ENCODE measurements around the gene TRIAP1. TPM values are rescaled to one million over a fixed set of nuclear protein-coding genes. Genes with fewer than 3 reads are reported as not detected.

The TRIAP1 gene
- total and polyA plus RNA-seq, 2 donors (not counting 3 experiments of a cell fraction or from before 2014, with no cell fraction given) = 26.1 to 46.0 TPM

DNA sequence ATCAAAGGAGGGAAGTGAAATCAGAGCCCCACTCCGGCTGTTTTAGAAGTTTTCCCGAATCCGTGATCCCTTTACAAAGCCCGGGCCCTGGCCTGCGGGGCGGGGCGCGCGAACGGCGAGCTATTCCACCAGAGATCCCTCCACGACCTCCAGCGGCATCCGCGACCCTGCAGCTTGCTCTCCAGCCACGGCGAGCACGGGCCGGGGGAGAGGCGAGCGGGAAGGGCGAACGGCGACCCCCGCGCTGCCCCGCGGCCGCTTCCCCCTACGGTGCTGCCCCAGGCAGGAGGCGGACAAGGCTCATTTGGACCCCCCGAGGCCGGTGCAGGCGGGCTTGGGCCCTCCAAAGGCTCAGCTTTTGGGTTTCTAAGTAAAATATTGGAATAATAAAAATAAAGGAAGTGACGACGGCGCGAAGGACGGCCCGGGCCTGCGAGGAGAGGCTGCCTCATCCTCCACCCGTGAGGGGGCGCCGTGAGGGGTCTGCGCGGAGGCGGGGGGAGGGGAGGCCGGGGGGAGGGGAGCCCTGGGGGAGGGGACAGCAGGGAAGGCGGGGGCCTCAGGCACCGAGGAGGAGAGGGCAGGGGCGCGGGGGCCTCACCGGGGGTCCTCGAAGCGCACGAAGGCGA lies 22.8 kb upstream of the TRIAP1 start:
- DNase-seq (ENCODE audit: low read depth, low spot score) = peak; percentile 47
- TF ChIP-seq POLR2A (IDR thresholded peaks at IDR 0.05; ENCODE audit: low read depth, low read length) (no peak), POLR2AphosphoS5 (IDR thresholded peaks at IDR 0.05; ENCODE audit: insufficient read depth, low read depth, low read length) (no peak)
- TF ChIP-seq, protein P1, sequence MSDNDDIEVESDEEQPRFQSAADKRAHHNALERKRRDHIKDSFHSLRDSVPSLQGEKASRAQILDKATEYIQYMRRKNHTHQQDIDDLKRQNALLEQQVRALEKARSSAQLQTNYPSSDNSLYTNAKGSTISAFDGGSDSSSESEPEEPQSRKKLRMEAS (IDR thresholded peaks at IDR 0.05; ENCODE audit: insufficient read depth, insufficient read length) = no peak
- TF ChIP-seq, protein P2, sequence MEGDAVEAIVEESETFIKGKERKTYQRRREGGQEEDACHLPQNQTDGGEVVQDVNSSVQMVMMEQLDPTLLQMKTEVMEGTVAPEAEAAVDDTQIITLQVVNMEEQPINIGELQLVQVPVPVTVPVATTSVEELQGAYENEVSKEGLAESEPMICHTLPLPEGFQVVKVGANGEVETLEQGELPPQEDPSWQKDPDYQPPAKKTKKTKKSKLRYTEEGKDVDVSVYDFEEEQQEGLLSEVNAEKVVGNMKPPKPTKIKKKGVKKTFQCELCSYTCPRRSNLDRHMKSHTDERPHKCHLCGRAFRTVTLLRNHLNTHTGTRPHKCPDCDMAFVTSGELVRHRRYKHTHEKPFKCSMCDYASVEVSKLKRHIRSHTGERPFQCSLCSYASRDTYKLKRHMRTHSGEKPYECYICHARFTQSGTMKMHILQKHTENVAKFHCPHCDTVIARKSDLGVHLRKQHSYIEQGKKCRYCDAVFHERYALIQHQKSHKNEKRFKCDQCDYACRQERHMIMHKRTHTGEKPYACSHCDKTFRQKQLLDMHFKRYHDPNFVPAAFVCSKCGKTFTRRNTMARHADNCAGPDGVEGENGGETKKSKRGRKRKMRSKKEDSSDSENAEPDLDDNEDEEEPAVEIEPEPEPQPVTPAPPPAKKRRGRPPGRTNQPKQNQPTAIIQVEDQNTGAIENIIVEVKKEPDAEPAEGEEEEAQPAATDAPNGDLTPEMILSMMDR (IDR thresholded peaks at IDR 0.05; ENCODE audit: extremely low read depth in 1 of 2, insufficient read depth in 1 of 2, low read depth in 1 of 2, low read length in 2 of 2) = peak in 1 of 2 donors; percentile 24
- dilution Hi-C loops (cut with MboI; ENCODE audit: extremely low pct_ligation_motif_present, low sequenced_read_pairs) (no loop called here), intact Hi-C loops (cut with micrococcal nuclease) (loop anchor here (1.0 to 2.0 kb wide), 2 partner anchors 26 to 60 kb away; partner anchors contain the start of gene COQ5)
- H3K27me3 ChIP-seq (ENCODE audit: control insufficient read depth in 2 of 2, insufficient read depth in 2 of 2, low read length in 2 of 2) = no peaks in the 10 kb centered on the region
- H3K79me2 ChIP-seq (ENCODE audit: control insufficient read depth, insufficient read depth, low read length) = peaks cover 54% of the 10 kb centered on the region
- peaks cover 3% of the 10 kb centered on the region for H3K4me1 ChIP-seq (ENCODE audit: control insufficient read depth, extremely low read depth, insufficient read depth, low read length)
- POLR2A ChIA-PET = interaction anchor here (0.7 to 2.8 kb wide), 5 partner anchors 10 to 231 kb away, joined by 3 to 24 read pairs (median 4); partner anchors contain the start of genes DYNLL1 and POP5
- no TSS peak for BruUV-seq (replicated peaks)
- peak overlapping the region; percentile 76 for H3K9ac ChIP-seq (replicated peaks; ENCODE audit: extremely low read depth, insufficient read depth, low read length)
- H3K36me3 ChIP-seq (ENCODE audit: control insufficient read depth in 2 of 2, extremely low read depth in 1 of 2, insufficient read depth in 2 of 2, low read length in 2 of 2) = peaks cover 11 to 13% of the 10 kb centered on the region in 2 experiments
- H3K4me3 ChIP-seq (replicated peaks in 1 of 3; ENCODE audit: insufficient read depth in 1 of 3, low read depth in 1 of 3, low read length in 3 of 3) = peak overlapping the region; percentile 54 to 90 (median 78)
- peaks cover 2% of the 10 kb centered on the region for H4K20me1 ChIP-seq (replicated peaks; ENCODE audit: control insufficient read depth, extremely low read depth, insufficient read depth, low read length)
- CTCF ChIA-PET = interaction anchor here (1.1 to 3.9 kb wide), 5 partner anchors 12 to 81 kb away, joined by 3 to 29 read pairs (median 4); partner anchors contain the start of gene DYNLL1
- peak overlapping the region; percentile 68 for H3K27ac ChIP-seq (ENCODE audit: insufficient read depth, low read depth, low read length)
- H2AFZ ChIP-seq (ENCODE audit: low read depth, low read length) = peak overlapping the region; percentile 68
- peak overlapping the region; percentile 46 for H3K4me2 ChIP-seq (ENCODE audit: insufficient read depth, low read length)
- no peaks in the 10 kb centered on the region for H3K9me1 ChIP-seq (replicated peaks; ENCODE audit: control insufficient read depth, extremely low read depth, insufficient read depth, low read length)
- FAIRE-seq = no peak
- H3K9me3 ChIP-seq (replicated peaks; ENCODE audit: control insufficient read depth, insufficient read depth, low read length) = no peaks in the 10 kb centered on the region
